NCI-H1417 (cell line): ENCODE results near the gene EPHA3.

Source experiments
- DNase-seq, 3 experiments: peaks; one replicate each; lab custom pipeline; 2025; lab: John Stamatoyannopoulos, UW

The EPHA3 gene

GRCh38 chr3:89145995-89146394, 38.6 kb downstream of the EPHA3 start:
- no peak for DNase-seq

GRCh38 chr3:89154416-89154815, 47.0 kb downstream of the EPHA3 start:
- DNase-seq = no peak

- DNase-seq = no peak
Observed at GRCh38 chr3:89155811-89156210, 48.4 kb downstream of the EPHA3 start.

GRCh38 chr3:89157575-89157974, 50.2 kb downstream of the EPHA3 start:
- no peak for DNase-seq

- no peak for DNase-seq
Observed at GRCh38 chr3:89159605-89160004, 52.2 kb downstream of the EPHA3 start.

GRCh38 chr3:89164774-89165173, 57.4 kb downstream of the EPHA3 start:
- no peak for DNase-seq

GRCh38 chr3:89165636-89166263, 58.3 kb downstream of the EPHA3 start:
- no peak for DNase-seq

- DNase-seq = peak in 1 of 3 experiments; percentile 23
Observed at GRCh38 chr3:89171687-89172545, 64.5 kb downstream of the EPHA3 start.

GRCh38 chr3:89173546-89173945, 66.1 kb downstream of the EPHA3 start:
- no peak for DNase-seq

GRCh38 chr3:89179355-89180001, 72.1 kb downstream of the EPHA3 start:
- peak in 2 of 3 experiments; percentile 55 to 81 for DNase-seq

- peak in 1 of 3 experiments; percentile 64 for DNase-seq
Observed at GRCh38 chr3:89180334-89180733, 72.9 kb downstream of the EPHA3 start.

GRCh38 chr3:89182056-89182455, 74.6 kb downstream of the EPHA3 start:
- no peak for DNase-seq

- no peak for DNase-seq
Observed at GRCh38 chr3:89184151-89184995, 77.0 kb downstream of the EPHA3 start.

- peak in 1 of 3 experiments; percentile 56 for DNase-seq
Observed at GRCh38 chr3:89186456-89186855, 79.0 kb downstream of the EPHA3 start.

- peak in 1 of 3 experiments; percentile 46 for DNase-seq
Observed at GRCh38 chr3:89198591-89198990, 91.2 kb downstream of the EPHA3 start.

GRCh38 chr3:89212619-89213018, 105.2 kb downstream of the EPHA3 start:
- DNase-seq = no peak

- DNase-seq = no peak
Observed at GRCh38 chr3:89216016-89216739, 108.8 kb downstream of the EPHA3 start.

- DNase-seq = peak in 1 of 3 experiments; percentile 45
Observed at GRCh38 chr3:89217148-89217685, 109.8 kb downstream of the EPHA3 start.

GRCh38 chr3:89221924-89222323, 114.5 kb downstream of the EPHA3 start:
- DNase-seq = peak in 1 of 3 experiments; percentile 46

- DNase-seq = peak in 2 of 3 experiments; percentile 69 to 95
Observed at GRCh38 chr3:89223188-89223587, 115.8 kb downstream of the EPHA3 start.

GRCh38 chr3:89227218-89227617, 119.8 kb downstream of the EPHA3 start:
- DNase-seq = no peak
